OCI-M1 (cell line): ENCODE data around the gene GRIA4.

Source experiments
- DNase-seq: peaks from one replicate; lab custom pipeline; 2025; lab: John Stamatoyannopoulos, UW

Gene GRIA4

DNA sequence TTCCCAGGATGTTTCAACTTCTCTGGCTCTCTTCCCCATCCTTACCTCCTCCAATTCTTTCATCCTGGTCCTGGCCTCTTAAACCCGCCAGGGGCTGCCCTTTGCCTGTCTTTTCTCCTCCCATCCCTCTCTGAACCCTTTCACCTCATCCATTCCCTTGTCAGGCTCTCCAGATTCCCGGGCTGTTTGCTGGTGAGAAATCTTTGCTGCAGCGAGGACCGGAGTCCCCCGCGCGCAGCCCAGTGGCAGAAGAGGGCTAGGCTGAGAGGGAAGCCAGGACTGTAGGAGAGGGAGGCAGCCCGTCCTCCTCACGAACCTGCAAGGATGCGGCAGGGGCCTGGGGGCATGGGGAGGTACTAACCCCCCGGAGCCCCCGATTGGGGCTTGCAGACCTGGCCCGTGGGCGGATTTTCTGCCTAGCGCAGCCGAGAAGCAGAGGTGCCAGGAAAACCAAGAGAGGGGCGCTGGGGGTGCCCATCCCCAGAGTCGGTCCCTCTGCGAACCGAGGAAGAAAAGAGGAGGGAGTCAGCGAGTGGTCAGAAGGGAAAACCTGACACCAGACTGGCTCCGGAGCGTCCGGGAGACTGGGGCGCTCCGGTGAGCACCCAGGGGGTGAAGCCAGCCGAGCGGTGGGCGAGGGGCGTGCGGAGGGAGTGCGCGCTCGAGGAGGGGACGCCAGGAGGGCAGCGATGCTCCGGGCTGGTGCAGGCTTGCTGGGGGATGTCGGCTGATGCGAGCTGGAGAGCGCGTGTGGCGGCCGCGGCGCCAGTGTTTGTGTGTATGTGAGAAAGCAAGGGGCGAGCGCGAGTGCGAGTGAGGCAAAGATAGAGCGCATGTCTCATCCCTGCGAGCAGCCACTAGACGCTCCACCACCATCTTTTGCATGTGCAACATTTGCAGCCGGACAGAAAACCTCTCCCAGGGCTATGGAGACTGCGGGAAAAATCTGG lies at the start of gene GRIA4:
GRIA4 (plus strand) TSS at position 242 of the 950 bp plus-strand sequence. CDS start 925 bp downstream, outside the sequence.
- no peak for DNase-seq

DNA sequence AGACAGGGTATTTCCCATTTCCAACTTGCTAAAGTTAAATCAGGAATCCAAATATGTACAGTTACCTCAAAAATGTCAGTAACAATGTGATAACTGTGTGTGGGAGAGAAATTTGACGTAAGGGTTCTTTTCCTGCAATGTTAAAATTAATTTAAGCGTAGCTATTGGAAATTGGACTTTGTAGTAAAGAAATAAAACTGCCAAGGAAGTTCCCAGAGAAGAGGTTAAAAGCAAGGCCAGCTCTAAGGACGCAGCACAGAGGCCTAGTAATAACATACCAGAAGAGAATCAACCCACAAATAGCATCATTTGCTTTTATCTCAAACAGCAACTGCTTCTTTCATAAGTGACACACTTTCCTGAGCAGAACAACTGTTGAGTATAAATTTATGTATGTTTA lies 36.8 kb upstream of the GRIA4 start:
- DNase-seq: no peak

DNA sequence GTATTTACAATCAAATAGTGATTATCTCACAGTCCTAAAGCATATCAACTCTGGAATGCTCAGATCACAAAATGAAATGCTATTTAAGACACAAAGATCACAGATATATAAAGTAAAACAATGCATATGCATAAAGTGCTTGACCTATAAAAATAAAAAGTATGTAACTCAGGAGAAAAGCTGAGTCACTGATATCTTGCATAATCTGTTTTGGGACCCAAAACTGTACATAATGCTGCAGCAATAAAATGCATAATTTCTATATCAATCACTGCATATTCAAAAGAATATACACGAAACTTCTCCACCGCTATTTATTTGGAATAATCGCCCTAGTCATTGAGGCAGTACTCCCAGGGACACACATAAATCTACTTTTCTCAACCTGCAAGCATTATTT lies 34.9 kb upstream of the GRIA4 start:
- DNase-seq: peak; percentile 0

DNA sequence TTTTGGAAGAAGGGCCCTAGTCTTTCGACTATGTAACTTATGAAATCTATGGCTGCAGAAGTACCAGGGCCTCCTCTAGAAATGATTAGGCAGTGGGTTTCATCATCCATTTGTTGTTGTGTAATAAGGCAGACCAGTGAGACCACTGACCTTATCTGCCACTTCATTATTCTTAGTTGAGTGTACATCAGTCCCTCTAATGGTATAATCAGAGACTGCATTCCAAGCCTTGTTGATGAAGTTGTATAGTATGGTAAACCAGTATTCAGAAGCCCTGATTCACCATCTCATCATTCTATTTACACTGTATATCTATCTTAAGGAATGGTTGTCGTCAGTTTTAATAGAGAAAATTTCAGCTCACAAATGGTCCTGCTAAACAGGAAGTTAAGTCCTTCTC lies 32.2 kb upstream of the GRIA4 start:
- peak; percentile 67 for DNase-seq

DNA sequence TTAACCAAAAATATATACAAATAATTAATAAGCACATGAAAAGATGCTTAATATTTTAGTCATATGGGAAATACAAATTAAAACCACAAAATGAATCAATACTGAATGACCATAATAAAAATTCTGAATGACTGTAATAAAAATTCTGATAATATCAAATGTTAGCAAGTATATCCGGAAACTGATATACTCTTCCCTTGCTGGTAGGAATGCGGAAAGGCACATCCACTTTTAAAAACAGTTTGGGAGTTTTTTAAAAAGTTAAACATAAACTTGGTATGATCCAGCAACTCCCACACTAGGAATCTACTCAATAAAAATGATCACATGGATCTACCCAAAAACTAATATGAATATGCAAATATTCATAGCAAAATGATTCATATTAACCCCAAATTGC lies 30.8 kb upstream of the GRIA4 start:
- DNase-seq: no peak

DNA sequence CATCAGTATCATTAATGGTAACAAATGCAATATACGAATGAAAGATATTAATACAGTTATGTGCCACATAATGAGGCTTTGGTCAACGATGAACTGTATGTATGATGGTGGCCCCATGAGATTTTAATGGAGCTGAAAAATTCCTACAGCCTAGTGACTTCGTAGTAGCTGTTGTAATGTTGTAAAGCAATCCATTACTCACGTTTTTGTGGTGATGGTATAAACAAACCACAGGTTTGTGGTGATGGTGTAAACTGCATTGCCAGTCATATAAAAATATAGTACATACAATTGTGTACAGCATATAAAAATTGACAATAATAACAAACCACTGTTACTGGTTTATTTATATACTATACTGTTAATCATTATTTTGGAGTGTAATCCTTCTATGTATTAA lies 27.4 kb upstream of the GRIA4 start:
- no peak for DNase-seq

DNA sequence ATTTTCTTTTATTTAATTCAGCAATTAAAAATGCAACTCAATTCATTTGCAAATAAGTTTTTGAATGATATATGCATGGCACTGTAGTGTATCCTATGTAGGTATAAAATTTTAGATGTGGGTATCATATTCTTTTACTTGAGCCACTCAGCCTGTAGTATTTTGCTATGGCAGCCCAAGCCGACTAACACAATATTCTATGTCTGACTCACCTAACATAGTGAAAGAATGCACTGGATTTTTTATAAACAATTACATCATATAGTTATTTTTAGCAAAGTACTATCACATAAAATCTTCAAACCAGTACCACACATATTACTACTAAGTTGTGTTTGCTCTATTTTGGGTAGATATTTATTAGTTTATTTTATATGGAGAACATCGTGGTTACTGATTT lies 21.9 kb upstream of the GRIA4 start:
- no peak for DNase-seq

DNA sequence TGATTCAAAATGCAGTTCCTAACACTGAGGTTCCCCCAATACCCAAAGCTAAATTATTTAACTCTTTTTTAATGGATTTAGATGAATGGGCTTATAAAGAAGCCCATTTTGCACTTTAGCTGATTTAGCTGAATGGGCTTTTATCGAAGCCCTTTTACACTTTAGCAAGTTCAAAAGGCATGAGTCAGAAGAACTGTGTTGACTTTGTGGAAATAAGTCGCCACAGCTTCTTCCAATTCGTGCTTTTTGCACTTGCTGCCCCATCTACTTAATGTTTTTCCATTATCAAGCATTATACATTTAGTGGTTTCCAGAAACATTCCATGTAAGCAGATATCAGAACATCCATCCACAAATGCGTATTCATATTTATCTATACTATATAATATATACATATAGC lies 20.5 kb upstream of the GRIA4 start:
- no peak for DNase-seq

DNA sequence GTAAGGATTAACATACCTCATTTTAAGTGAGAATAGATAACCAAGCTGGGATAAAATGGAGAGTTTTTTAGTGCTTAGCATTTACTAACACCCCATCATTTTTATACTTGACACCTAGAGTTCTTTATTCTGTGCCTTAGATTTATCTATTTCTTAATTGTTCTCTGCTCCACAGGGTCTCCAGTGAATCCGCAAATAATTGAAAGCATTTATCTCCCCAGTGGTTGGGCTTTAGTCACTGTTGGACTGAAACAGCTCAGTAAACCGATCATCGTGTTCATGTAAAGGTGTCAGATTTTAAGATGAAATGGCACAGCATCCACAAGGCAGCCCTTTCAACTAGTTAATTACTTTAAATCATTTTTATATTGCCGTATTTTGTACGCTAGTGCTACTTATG lies 17.8 kb upstream of the GRIA4 start:
- DNase-seq: no peak

DNA sequence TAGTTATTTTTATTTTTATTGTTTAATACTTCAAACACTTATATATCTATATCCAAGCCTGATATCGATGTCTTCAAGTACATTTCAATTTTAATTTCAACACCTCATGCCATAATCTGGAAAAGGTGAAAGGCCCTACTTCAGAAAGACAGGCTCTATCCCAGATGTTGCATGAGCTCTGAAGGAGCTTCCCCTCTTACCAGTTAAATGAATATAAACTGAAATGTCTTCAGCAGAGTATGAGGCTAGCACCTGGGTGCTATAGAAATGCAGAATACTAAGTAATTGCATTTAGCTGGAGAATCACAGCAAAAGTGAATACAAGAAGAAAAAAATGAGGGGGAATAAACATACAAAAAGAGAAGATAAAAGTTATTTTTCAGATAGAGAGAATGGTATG lies 11.5 kb upstream of the GRIA4 start:
- no peak for DNase-seq

DNA sequence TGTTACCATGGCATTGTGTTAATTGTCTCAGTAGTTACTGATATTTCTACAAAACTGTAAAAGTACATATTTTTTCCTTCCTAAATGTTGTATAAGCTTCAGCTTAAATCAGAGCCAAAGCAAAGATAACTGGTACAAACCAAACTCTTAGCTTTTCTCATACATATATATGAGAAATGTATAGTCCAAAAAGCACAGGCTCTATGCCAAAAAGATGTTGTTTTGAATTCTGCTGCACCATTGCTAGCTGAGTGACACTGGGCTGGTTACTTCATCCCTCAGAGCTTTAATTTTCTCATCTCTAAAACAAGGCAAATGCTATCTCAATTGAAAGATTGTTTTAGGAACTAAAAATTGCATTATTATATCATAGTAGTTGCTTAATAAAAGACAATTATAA lies 6.7 kb upstream of the GRIA4 start:
- no peak for DNase-seq

DNA sequence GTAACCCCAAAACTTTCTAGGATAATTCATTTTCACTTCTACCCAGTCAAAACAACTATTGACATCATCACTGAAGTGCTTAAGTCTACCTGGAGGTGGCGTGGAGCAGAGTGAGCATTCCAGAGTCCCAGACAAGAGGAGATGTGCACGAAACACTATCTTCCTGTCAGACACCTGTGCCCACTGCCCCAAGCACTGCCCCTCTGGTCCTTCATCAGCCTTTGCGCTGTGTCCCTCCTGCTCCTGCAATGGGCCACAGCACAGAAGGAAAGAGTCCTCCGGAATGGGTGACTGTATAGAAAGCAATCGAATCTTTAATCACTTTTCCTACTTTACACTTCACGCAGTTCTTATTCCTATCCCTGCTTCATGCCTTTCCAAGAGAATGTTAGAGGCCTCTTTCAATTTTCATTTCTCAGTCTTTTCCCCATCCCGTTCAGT lies 512 bp upstream of the GRIA4 start:
- peak; percentile 6 for DNase-seq

DNA sequence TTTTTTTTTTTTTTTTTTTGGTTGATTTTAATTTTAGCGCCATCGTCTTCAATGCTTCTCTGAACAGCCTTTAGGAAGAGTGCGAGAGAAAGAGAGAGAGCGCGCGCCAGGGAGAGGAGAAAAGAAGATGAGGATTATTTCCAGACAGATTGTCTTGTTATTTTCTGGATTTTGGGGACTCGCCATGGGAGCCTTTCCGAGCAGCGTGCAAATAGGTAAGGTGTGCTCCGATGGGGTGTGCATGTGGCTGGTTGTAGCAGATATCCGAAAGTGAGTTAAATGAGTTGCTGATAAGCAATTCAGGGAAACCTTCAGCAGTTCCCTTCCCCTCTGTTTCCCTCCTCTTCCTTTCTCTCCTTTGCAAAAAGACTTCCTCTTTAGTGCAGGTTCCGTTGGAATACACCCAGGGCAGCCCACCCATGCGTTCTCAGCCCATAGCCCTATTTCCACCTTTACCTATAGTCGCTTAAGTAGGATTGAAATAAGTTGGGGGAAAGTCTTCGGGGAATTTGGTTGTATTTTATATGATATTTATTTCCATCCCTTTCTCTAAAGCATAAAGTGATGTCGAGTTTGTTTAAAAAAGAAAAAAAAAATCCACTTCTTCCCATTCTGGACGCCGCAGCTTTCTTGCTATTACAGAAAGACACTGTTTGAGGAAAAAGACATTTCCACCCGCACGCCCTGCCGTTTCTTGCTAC lies 1.1 kb downstream of the GRIA4 start:
- DNase-seq: no peak

DNA sequence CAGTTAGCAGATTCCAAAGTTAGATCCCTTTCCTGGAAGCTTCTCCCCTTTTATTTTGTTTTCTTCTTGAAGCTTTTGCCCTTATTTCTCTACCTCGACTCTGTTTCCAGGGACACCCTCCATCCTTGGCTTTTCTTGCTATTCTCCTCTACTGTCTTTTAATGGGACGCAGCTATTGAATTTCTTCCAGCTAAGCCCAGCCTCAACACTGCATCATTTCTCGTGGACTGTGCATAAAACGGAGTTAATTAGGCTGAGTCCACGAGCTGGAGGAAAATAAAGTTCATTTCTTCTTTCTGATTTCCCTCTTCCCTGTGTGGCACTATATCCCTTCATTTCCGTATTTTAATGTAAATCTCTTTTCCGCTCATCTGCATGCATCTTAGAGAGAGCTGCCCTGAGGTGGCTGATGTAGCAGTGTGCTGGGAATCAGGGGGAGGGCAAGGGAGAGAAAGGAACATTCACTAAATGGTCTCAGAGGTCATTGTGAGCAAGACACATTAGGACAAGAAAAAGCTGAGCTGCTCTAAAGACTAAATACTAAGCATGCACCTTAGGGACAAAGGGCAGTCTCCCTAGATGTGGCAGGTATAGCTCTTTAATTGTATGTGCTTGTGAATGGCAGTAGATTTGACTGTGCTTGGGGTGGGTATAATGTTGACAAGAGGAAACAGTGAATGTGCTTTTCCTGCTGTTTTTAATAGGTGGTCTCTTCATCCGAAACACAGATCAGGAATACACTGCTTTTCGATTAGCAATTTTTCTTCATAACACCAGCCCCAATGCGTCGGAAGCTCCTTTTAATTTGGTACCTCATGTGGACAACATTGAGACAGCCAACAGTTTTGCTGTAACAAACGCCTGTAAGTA lies 1.9 kb downstream of the GRIA4 start:
- peak; percentile 2 for DNase-seq

DNA sequence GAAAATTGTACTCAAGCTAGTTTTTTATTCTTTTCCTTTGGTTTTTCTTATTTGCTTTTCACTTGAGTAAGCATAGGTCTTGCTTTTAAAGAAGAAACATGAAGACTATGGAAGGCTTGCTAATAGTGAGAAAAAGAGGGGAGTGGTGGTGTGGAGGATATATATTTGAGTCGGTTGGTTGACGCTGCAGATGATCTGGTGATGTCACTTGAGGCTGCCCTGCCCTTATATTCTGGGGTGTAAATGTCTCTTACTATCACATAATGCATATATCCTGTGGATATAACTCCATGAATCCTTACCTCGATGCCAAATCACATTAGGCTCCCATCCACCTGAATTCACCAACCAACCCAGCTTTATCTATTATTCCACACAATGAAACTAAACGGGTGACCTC lies 2.9 kb downstream of the GRIA4 start:
- DNase-seq: peak; percentile 3

DNA sequence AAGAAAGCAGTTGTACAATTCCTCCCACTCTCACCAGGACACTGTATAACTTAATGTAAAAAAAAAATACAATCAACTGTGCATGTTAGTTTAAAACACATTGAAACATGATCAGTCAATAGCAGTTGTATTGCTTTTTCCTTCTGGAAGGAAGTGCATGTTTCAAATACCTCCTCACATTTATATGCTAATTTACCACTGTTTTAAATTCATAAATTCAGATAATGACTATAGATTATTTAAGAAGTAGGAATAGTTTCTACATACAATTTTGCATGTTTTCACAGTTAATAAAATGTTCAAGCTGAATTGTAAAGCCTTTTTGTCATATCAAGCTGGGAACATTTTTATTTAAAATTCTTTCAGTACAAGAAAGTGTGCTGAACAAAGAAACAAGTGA lies 3.3 kb downstream of the GRIA4 start:
- no peak for DNase-seq

DNA sequence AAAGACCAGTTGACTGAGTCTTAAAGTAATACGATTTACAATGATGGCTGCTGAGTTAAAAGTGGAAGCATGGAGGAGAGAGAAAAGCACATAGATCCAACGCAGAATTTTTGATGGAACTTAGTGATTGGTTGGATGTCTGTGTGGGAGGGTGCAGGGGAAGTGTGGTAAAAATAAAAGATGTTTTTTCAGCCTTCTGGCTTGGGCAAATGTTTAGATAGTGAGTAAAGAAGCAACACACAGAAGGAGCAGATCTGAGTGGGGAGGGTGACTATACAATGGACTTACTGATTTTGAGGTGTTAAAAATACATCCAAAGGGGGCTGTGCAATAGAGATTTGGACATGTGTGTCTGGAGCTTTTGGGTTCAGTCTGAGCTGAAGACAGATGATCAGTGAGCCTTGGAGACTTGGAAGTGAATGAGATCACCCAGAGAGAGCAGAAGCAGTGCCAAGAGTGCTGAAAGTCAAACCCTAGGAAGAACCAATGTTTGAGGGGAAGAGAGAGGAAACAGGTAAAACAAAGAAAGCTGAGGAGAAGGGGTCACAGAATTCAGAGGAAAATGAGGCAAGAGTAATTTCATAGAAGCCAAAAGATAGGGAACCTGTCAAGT lies 8.6 kb downstream of the GRIA4 start:
- DNase-seq: no peak

DNA sequence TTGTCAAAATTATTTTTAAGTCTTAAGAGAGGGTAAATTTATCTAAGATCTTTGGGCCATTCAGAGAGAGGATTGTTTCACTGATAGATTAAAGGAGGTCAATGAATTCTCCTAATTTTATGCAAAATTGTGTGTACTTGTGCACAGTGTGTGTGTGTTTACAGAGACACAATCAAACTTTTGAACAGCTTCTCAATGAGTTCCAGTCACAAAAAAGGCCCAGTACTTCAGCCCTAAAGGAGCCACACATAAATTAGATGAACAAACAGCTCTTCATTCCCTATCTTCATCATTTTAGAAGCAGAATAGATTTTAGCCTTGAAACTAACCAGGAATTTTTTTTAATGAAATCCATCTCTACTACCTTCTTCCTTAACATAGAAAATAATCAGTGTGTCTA lies 9.7 kb downstream of the GRIA4 start:
- DNase-seq: no peak

DNA sequence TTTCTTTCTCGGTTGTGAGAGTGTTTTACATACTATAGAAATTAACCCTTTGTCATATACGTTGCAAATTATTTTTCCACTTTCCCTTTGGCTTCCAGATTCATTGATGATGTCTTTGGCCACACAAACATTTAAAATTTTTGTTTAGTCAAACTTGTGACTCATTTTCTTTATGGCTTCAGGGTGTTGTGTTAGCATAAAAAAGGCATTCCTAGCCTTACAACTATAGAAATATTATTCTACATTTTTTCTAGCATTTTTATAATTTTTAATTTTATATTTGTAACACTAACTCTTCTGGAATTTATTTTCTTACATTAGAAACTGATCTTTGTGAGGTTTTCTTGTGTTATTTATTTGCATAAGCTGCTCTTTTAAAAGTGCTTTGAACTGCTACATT lies 12.1 kb downstream of the GRIA4 start:
- DNase-seq: no peak

DNA sequence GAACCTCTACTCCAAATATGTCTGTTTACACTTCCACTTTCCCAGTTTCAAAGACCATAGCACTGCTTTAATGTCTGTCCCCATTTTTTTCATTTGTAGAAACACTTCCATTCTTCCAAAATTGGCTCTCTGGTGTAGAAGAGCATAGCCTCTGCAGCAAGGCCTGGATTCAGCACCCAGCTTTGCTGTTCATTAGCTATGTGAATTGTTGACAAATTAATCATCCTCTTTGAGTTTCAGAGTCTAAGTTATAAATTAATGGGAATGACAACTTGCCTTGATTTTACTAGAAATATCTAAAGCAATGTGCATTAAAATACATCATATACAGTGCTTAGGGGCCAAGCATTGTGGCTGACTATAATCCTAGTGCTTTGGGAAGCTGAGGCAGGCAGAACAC lies 22.4 kb downstream of the GRIA4 start:
- no peak for DNase-seq

DNA sequence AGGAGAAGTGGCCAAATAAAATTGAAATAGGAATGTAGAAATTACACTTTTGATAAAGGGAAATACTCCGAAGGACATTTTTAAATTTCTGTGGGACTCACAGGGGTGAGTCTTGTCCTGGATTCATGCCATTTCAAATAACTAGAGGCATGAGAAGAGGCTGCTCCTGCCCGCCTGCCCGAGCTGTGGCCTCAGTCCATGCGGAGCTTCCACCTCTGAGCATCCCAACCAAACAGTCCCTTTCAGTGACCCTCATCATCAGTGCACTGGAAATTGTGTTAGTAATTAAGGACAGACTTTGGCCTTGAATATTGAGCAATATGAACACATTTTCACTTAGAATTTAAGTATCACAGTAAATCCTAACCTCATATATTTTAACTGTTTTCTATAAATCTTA lies 25.6 kb downstream of the GRIA4 start:
- DNase-seq: no peak

DNA sequence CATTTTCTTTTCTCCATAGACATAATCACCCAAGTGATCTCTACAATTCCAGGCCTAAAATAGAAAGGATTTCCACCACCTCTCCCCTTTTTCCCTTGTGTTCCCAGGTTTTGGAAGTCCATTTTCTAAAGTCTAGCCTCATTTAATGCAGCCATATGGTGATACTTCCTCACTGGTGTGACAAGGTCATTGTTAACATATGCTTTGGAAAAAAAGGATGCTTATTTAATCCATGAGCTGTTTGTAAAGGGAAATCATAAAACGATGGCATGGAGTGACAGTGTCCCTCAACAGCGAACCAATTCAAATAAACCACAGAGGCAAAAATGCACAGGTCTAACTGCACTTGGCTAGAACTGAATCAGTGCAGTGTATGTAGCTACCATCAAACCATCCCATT lies 26.6 kb downstream of the GRIA4 start:
- no peak for DNase-seq
